Measurements from ENCODE around the gene MICAL3.
A peak's percentile ranks its signal among the peaks of the same experiment; 100 is the strongest.

Gene MICAL3

DNA sequence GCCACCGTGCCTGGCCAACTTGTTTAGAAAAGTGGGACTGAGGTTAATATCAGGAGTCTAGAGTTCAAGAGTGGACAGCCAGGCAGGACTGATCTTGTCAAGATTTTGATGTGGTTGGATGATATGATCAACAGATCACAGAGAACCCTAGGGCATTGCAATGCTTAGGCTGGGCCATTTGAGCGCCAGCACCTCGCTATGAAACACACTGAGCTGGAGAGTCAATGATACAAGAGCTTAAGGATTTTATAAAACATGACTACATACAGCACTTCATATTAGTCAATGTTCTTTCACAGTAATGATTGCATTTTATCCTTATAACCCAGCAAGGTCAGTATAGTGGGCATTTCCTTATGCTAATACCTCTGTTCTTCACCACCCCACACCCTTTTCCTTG lies 38.1 kb upstream of the MICAL3 start:
- Histone ChIP-seq H3K4ac (ENCODE audit: low read depth, low read length) (no peak overlapping the region), H3K4me2 (ENCODE audit: low read length) (no peak overlapping the region), H4K91ac (ENCODE audit: low read depth, low read length) (no peak overlapping the region), H3K27me3 (ENCODE audit: insufficient read depth, low read length) (no peaks in the 10 kb centered on the region), H3K36me3 (ENCODE audit: control insufficient read depth in 1 of 2, insufficient read depth in 2 of 2, low read length in 2 of 2) (no peaks in the 10 kb centered on the region), H4K12ac (ENCODE audit: low read depth, low read length) (no peak overlapping the region), H3K18ac (ENCODE audit: low read length) (no peak overlapping the region), H3K4me1 (ENCODE audit: control insufficient read depth in 1 of 2, insufficient read depth in 2 of 2, low read length in 2 of 2) (peaks cover 3 to 12% of the 10 kb centered on the region in 2 experiments), H2BK12ac (ENCODE audit: low read length) (no peak overlapping the region), H3K79me1 (ENCODE audit: low read length) (no peaks in the 10 kb centered on the region), H2AFZ (ENCODE audit: insufficient read depth, low read length, poor library complexity) (no peak overlapping the region), H3K9me3 (ENCODE audit: insufficient read depth, low read depth, low read length) (no peaks in the 10 kb centered on the region), H3K79me2 (ENCODE audit: control insufficient read depth, insufficient read depth, low read length, poor library complexity) (no peaks in the 10 kb centered on the region), H2AK5ac (ENCODE audit: low read length) (no peak overlapping the region), H2BK5ac (ENCODE audit: low read depth, low read length, poor library complexity) (no peak overlapping the region), H3K14ac (ENCODE audit: low read length) (no peak overlapping the region), H4K8ac (ENCODE audit: low read depth, low read length) (no peak overlapping the region), H3K9ac (ENCODE audit: low read length) (no peak overlapping the region), H3K27ac (ENCODE audit: low read depth, low read length) (no peak overlapping the region), H3K4me3 (ENCODE audit: low read depth, low read length) (no peak overlapping the region), H2BK120ac (ENCODE audit: insufficient read depth, low read length, poor library complexity) (no peak overlapping the region), H3K23ac (ENCODE audit: low read length) (no peak overlapping the region)
- no CpG with 5 or more reads among the region's 3 CpGs for WGBS (ENCODE audit: extremely low coverage, insufficient coverage, insufficient read length)
- peak; percentile 23 to 26 for DNase-seq

DNA sequence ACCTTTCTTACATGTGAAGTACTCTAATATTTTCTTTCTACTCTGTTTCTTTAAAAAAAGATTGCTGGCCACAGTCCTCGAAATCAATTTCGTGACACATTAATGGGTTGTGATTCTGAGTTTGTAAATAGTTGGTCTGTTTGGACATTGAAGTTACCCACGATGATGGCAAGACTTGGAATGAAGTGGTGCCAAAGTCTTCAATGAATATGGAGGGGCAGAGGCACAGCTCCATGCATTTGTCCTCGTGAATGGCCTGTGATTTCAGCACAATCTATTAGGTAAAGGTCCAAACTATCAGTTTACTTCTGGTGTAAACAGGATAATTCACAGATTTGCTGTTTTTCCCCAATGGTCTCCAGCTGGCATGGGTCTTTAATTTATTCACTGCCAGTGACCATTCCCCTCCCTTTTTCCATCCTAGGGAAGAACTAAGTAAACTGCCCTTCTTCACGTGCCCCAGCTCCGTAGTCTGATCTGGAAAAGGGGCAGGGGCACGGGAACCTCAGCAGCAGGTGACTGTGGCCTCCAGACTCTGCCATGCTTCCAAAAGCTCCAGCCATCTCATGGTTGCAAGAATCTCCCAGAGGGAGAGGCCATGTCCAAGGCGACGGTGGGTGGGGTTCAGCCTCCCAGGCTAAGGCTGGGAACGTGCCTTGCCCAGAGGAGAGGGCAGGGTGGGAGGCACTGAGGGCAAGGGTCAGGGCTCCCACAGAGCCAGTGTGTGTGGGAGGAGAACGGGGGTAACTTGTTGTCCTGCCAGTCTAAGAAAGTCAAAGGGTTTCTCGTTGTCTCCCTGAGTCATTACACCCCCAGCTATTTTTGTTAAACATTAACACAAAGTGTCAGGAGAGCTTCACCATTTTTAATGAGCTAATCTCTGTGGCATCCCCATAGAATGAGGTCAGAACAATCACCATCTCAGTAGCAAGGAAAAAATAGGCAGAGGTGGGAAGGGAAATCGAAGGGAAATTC lies 36.6 kb upstream of the MICAL3 start:
- no peak overlapping the region for H3K14ac ChIP-seq (ENCODE audit: low read length)
- no peak overlapping the region for H2AK5ac ChIP-seq (ENCODE audit: low read length)
- no peak overlapping the region for H4K8ac ChIP-seq (ENCODE audit: low read depth, low read length)
- H3K9me3 ChIP-seq (ENCODE audit: insufficient read depth, low read depth, low read length), result no peaks in the 10 kb centered on the region
- H2BK120ac ChIP-seq (ENCODE audit: insufficient read depth, low read length, poor library complexity), result no peak overlapping the region
- H2AFZ ChIP-seq (ENCODE audit: insufficient read depth, low read length, poor library complexity), result no peak overlapping the region
- H2BK12ac ChIP-seq (ENCODE audit: low read length), result no peak overlapping the region
- no peaks in the 10 kb centered on the region for H3K27me3 ChIP-seq (ENCODE audit: insufficient read depth, low read length)
- H3K4me2 ChIP-seq (ENCODE audit: low read length), result no peak overlapping the region
- no peaks in the 10 kb centered on the region for H3K79me2 ChIP-seq (ENCODE audit: control insufficient read depth, insufficient read depth, low read length, poor library complexity)
- H3K36me3 ChIP-seq (ENCODE audit: control insufficient read depth in 1 of 2, insufficient read depth in 2 of 2, low read length in 2 of 2), result no peaks in the 10 kb centered on the region
- no peak overlapping the region for H3K18ac ChIP-seq (ENCODE audit: low read length)
- no peak overlapping the region for H4K91ac ChIP-seq (ENCODE audit: low read depth, low read length)
- no peaks in the 10 kb centered on the region for H3K79me1 ChIP-seq (ENCODE audit: low read length)
- H3K4me3 ChIP-seq (ENCODE audit: low read depth, low read length), result no peak overlapping the region
- H3K27ac ChIP-seq (ENCODE audit: low read depth, low read length), result no peak overlapping the region
- H4K12ac ChIP-seq (ENCODE audit: low read depth, low read length), result no peak overlapping the region
- H3K4me1 ChIP-seq (ENCODE audit: control insufficient read depth in 1 of 2, insufficient read depth in 2 of 2, low read length in 2 of 2), result peaks cover 3 to 14% of the 10 kb centered on the region in 2 experiments
- H3K23ac ChIP-seq (ENCODE audit: low read length), result no peak overlapping the region
- H3K9ac ChIP-seq (ENCODE audit: low read length), result no peak overlapping the region
- H2BK5ac ChIP-seq (ENCODE audit: low read depth, low read length, poor library complexity), result no peak overlapping the region
- WGBS (ENCODE audit: extremely low coverage, insufficient coverage, insufficient read length), result no CpG with 5 or more reads among the region's 13 CpGs
- H3K4ac ChIP-seq (ENCODE audit: low read depth, low read length), result no peak overlapping the region
- peak in 1 of 2 donors; percentile 54 for DNase-seq

- Histone ChIP-seq H3K14ac (ENCODE audit: low read length) (no peak overlapping the region), H2AK5ac (ENCODE audit: low read length) (no peak overlapping the region), H4K8ac (ENCODE audit: low read depth, low read length) (no peak overlapping the region), H3K27me3 (ENCODE audit: insufficient read depth, low read length) (no peaks in the 10 kb centered on the region), H3K79me2 (ENCODE audit: control insufficient read depth, insufficient read depth, low read length, poor library complexity) (no peaks in the 10 kb centered on the region), H3K18ac (ENCODE audit: low read length) (no peak overlapping the region), H4K91ac (ENCODE audit: low read depth, low read length) (no peak overlapping the region), H3K79me1 (ENCODE audit: low read length) (no peaks in the 10 kb centered on the region), H2BK120ac (ENCODE audit: insufficient read depth, low read length, poor library complexity) (no peak overlapping the region), H2BK12ac (ENCODE audit: low read length) (no peak overlapping the region), H3K4me3 (ENCODE audit: low read depth, low read length) (no peak overlapping the region), H2BK5ac (ENCODE audit: low read depth, low read length, poor library complexity) (no peak overlapping the region), H4K12ac (ENCODE audit: low read depth, low read length) (no peak overlapping the region), H3K36me3 (ENCODE audit: control insufficient read depth in 1 of 2, insufficient read depth in 2 of 2, low read length in 2 of 2) (no peaks in the 10 kb centered on the region), H3K4ac (ENCODE audit: low read depth, low read length) (no peak overlapping the region), H2AFZ (ENCODE audit: insufficient read depth, low read length, poor library complexity) (no peak overlapping the region), H3K23ac (ENCODE audit: low read length) (no peak overlapping the region), H3K27ac (ENCODE audit: low read depth, low read length) (no peak overlapping the region), H3K9me3 (ENCODE audit: insufficient read depth, low read depth, low read length) (no peaks in the 10 kb centered on the region), H3K4me2 (ENCODE audit: low read length) (no peak overlapping the region), H3K9ac (ENCODE audit: low read length) (no peak overlapping the region), H3K4me1 (ENCODE audit: control insufficient read depth in 1 of 2, insufficient read depth in 2 of 2, low read length in 2 of 2) (peaks cover 3 to 15% of the 10 kb centered on the region in 2 experiments)
- no peak for DNase-seq
- WGBS (ENCODE audit: extremely low coverage, insufficient coverage, insufficient read length), result no CpG with 5 or more reads among the region's 5 CpGs
Measured at GRCh38 chr22:18059991-18060390, 35.6 kb upstream of the MICAL3 start.

DNA sequence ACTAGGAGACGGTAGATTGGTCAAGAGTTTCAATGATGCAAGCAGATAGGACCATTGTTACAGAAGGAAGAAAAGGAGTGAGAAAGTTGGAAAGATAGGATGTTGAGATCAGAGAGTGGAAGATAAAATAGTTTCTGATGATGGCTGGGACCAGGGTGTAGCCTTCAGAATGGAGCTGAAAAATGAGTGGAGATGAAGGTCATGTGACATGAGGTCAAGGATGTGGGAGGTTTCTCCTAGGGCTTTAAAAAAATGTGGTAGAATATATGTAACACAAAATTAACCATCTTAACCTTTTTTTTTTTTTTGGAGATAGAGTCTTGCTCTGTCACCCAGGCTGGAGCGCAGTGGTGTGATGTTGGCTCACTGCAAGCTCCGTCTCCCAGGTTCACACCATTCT lies 35.1 kb upstream of the MICAL3 start:
- H3K14ac ChIP-seq (ENCODE audit: low read length), result no peak overlapping the region
- H3K9ac ChIP-seq (ENCODE audit: low read length), result no peak overlapping the region
- no peaks in the 10 kb centered on the region for H3K27me3 ChIP-seq (ENCODE audit: insufficient read depth, low read length)
- H3K18ac ChIP-seq (ENCODE audit: low read length), result no peak overlapping the region
- H2BK5ac ChIP-seq (ENCODE audit: low read depth, low read length, poor library complexity), result no peak overlapping the region
- H3K4me2 ChIP-seq (ENCODE audit: low read length), result no peak overlapping the region
- no peak overlapping the region for H2BK12ac ChIP-seq (ENCODE audit: low read length)
- H2BK120ac ChIP-seq (ENCODE audit: insufficient read depth, low read length, poor library complexity), result no peak overlapping the region
- H3K27ac ChIP-seq (ENCODE audit: low read depth, low read length), result no peak overlapping the region
- DNase-seq, result no peak
- no peak overlapping the region for H2AK5ac ChIP-seq (ENCODE audit: low read length)
- H3K4ac ChIP-seq (ENCODE audit: low read depth, low read length), result no peak overlapping the region
- no peak overlapping the region for H4K8ac ChIP-seq (ENCODE audit: low read depth, low read length)
- no peak overlapping the region for H3K23ac ChIP-seq (ENCODE audit: low read length)
- no peak overlapping the region for H4K12ac ChIP-seq (ENCODE audit: low read depth, low read length)
- H3K79me2 ChIP-seq (ENCODE audit: control insufficient read depth, insufficient read depth, low read length, poor library complexity), result no peaks in the 10 kb centered on the region
- no peak overlapping the region for H2AFZ ChIP-seq (ENCODE audit: insufficient read depth, low read length, poor library complexity)
- H3K36me3 ChIP-seq (ENCODE audit: control insufficient read depth in 1 of 2, insufficient read depth in 2 of 2, low read length in 2 of 2), result no peaks in the 10 kb centered on the region
- H3K9me3 ChIP-seq (ENCODE audit: insufficient read depth, low read depth, low read length), result no peaks in the 10 kb centered on the region
- H3K79me1 ChIP-seq (ENCODE audit: low read length), result no peaks in the 10 kb centered on the region
- H4K91ac ChIP-seq (ENCODE audit: low read depth, low read length), result no peak overlapping the region
- H3K4me3 ChIP-seq (ENCODE audit: low read depth, low read length), result no peak overlapping the region
- no CpG with 5 or more reads among the region's 3 CpGs for WGBS (ENCODE audit: extremely low coverage, insufficient coverage, insufficient read length)
- H3K4me1 ChIP-seq (ENCODE audit: control insufficient read depth in 1 of 2, insufficient read depth in 2 of 2, low read length in 2 of 2), result peaks cover 3 to 15% of the 10 kb centered on the region in 2 experiments
